Stimulated activated naive CD4-positive, alpha-beta T cell treated with Interleukin-2 at 50 U/mL for 16 hours (primary cell): Measurements from ENCODE around the gene COLEC11.
"Not testable (repeated sequence)": the region's sequence is repeated elsewhere in the genome, so short reads cannot be mapped to it uniquely, and the experiment has no call there.

Experiments used
- DNase-seq: peaks from one replicate; lab custom pipeline; 2025; lab: John Stamatoyannopoulos, UW

COLEC11 gene

DNA sequence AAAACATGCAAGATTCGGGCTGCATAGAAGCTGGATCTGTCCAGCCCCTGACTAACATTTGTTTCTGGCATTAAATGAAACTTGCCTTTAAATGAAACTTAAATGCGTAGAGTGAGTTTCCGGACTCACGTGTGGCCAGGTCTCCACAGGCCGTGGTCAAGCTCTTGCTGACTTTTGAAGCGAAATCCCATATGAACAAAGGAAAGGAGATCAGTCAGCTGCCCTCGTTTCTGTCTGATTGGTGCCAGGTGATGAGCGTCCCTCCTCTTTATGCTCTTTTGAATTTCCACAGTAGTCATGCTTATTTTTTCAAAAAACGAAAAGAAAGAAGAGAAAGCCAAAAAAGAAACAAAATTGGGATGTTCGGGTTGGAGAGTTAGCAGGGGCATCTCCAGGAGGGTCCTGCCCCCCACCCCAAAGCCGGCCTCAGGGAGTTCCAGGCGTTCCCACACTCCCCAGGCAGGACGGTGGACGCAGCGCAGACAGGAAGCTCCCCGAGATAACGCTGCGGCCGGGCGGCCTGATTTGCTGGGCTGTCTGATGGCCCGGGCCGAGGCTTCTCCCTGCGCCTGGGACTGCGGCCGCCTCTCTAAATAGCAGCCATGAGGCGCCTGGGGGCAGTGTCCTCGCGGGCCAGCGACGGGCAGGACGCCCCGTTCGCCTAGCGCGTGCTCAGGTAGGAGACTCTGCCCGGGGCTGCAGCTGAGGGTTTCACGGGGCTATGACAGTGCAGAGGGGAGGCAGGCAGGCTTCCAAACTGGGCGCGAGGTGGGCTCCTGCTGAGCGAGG lies at the start of gene COLEC11:
Gene COLEC11, plus strand, starts transcription at position 620 of the 789 bp plus-strand sequence. CDS start 9,229 bp downstream, outside the sequence.
- DNase-seq, result no peak

GRCh38 chr2:3545788-3546478 lies 49.0 kb upstream of the COLEC11 start:
- no peak for DNase-seq

- no peak for DNase-seq
Measured at GRCh38 chr2:3547915-3548314, 47.0 kb upstream of the COLEC11 start.

GRCh38 chr2:3553946-3554345 lies 41.0 kb upstream of the COLEC11 start:
- no peak for DNase-seq

GRCh38 chr2:3557639-3558204 lies 37.2 kb upstream of the COLEC11 start:
- DNase-seq, result no peak

GRCh38 chr2:3558205-3559014 lies 36.5 kb upstream of the COLEC11 start, which contains the start of gene RNASEH1:
Gene RNASEH1, minus strand, starts transcription at chr2:3558333. Its CDS starts 73 bp downstream, at chr2:3558260.
- peak; percentile 97 for DNase-seq

GRCh38 chr2:3563521-3563976 lies 31.4 kb upstream of the COLEC11 start:
- DNase-seq, result no peak

DNA sequence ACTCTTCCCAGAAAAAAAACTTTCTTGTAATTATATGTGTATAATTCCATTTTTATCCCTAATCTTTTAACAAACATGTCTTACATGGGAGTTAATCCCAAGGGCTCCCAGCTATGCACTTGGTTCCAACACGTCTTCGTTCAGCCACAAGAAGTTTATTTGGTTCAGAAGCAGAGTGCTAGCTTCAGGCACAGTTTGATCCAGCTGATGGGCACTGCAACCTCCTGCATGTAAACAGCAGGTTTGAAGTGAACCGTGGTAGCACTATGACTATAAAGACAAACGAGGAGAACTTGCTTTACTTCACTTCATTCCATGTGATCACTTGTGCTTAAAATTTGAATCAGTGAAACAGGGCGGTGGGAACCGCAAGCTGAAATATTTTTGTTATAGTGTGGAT lies 29.8 kb upstream of the COLEC11 start:
- no peak for DNase-seq

DNA sequence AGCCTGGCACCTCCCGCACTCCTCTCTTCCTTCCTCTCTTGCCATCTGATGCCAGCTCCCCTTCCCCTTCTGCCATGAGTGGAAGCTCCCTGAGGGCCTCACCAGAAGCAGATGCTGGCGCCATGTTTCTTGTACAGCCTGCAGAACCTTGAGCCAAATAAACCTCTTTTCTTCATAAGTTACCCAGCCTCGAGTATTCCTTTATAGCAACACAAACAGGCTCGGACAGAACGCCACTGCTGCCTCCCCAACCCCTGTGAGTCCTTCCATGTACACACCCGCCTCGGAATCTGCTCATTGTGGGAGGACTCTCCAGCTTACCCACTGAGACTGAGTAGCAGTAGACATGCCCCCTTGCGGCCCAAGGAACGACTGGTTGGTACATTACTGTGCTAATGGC lies 28.1 kb upstream of the COLEC11 start:
- DNase-seq, result no peak

- not testable (repeated sequence) for DNase-seq
Measured at GRCh38 chr2:3569656-3570055, 25.3 kb upstream of the COLEC11 start.

- DNase-seq, result no peak
Measured at GRCh38 chr2:3571284-3571683, 23.6 kb upstream of the COLEC11 start.

DNA sequence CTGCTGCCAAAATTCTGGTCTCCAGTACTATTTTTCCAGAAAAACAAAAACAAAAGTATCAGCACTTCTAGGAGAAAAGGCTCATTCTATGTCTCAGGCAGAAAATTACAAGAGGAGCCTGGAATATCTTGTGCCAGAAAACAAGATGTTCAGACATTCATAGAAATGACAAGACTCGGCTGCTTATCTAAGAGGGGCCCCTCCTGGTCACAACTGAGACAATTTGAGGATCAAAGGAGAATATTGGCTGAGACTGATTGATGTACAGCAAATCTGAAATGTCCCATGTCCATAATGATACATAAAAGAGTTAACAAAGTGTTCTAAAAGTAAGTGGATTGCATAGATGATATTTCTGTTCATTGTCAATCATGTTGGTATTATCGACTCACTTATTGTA lies 22.3 kb upstream of the COLEC11 start:
- no peak for DNase-seq

GRCh38 chr2:3574155-3574554 lies 20.8 kb upstream of the COLEC11 start:
- DNase-seq, result no peak

GRCh38 chr2:3575534-3576262 lies 19.2 kb upstream of the COLEC11 start:
- DNase-seq, result no peak

DNA sequence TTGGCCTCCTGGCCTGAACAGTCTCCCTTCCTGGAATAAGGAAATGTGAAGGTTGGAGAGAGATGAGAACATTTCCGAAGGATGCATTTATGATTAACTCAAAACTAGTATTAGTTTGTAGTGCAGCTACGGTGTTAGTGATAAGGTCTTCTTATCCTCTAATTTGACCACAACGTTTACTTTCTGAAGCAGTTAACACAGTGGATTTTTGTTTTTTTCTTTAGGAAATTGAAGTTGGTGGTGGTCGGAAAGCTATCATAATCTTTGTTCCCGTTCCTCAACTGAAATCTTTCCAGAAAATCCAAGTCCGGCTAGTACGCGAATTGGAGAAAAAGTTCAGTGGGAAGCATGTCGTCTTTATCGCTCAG lies 18.7 kb upstream of the COLEC11 start:
- not testable (repeated sequence) for DNase-seq

- DNase-seq, result no peak
Measured at GRCh38 chr2:3578987-3579386, 15.9 kb upstream of the COLEC11 start.

- no peak for DNase-seq
Measured at GRCh38 chr2:3580449-3580848, 14.5 kb upstream of the COLEC11 start.

GRCh38 chr2:3581367-3582262 lies 13.3 kb upstream of the COLEC11 start:
- no peak for DNase-seq

DNA sequence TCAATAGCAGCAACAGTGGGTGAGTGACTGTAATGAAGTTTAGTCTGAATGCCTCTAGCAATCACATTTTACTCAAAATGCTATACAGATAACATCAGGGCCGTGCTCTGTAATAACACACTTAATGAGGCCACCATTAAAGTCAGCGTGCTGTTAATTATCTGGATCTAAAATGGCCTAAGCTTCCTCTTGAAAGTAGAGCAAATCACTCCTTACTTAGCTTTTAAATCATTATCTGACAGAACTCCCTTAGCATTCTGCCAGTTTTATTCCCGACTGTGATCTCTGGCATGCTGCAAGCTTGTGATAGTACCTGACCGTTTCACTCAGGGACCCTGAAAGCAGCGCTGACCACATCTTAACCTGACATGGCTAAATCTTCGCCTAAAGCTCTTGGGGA lies 10.8 kb upstream of the COLEC11 start:
- no peak for DNase-seq

DNA sequence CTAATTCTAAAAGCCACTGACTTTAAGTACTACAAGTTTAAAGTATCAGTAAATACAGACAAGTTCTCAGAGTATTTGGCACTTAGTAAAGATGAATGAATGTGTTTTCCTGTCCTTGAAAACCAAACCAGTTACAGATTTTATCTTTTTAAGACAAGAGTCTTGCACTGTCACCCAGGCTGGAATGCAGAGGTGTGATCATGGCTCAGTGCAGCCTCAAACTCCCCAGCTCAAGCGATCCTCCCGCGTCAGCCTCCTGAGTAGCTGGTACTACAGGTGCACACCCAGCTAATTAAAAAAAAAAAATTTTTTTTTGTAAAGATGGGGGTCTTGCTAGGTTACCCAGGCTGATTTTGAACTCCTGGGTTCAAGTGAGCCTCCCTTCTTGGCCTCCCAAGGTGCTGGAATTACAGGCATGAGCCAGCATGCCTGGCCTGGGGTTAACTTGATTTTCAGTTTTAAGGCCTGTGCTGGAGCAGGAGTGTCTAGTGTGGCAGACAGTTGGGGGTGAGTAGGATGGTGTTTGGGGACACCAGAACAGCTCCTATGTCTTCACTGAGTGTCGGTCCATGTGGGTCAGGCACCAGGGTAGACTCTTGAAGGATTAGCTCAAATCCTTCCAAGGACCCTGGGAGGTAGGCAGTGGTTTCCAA lies 10.2 kb upstream of the COLEC11 start:
- DNase-seq, result no peak
